DOHH2 (cell line): ENCODE data around the gene ABHD12.

Experiments used
- H3F3A ChIP-seq: fragments of 200-600 bp; sonication (generic), shearing (Covaris generic); 2 replicates; pipeline ENCODE4 v1.6.0; 2016; ENCODE audit warnings: antibody characterized with exemption, mild to moderate bottlenecking; ENCODE audit not compliant: control insufficient read depth, insufficient read depth
- H3K27ac ChIP-seq: fragments of 200-600 bp; sonication (generic); 2 replicates; pipeline ENCODE4 v1.5.1; 2014; ENCODE audit warnings: low read depth, mild to moderate bottlenecking, low read length, moderate library complexity
- H3K27me3 ChIP-seq: fragments of 200-600 bp; sonication (generic); 2 replicates; pipeline ENCODE4 v1.6.1; 2014; ENCODE audit warnings: mild to moderate bottlenecking, low read length, mixed read lengths; ENCODE audit not compliant: control insufficient read depth
- H3K36me3 ChIP-seq: fragments of 200-600 bp; sonication (generic); 2 replicates; pipeline ENCODE4 v1.6.1; 2014; ENCODE audit warnings: mild to moderate bottlenecking, low read length, moderate library complexity, mixed read lengths; ENCODE audit not compliant: control insufficient read depth
- H3K4me1 ChIP-seq: fragments of 200-600 bp; sonication (generic); 2 replicates; pipeline ENCODE4 v1.6.1; 2014; ENCODE audit warnings: mild to moderate bottlenecking, low read length, mixed read lengths; ENCODE audit not compliant: control insufficient read depth
- H3K4me2 ChIP-seq: fragments of 200-600 bp; sonication (generic); 2 replicates; pipeline ENCODE4 v1.6.0; 2014; ENCODE audit warnings: mild to moderate bottlenecking, low read length, moderate library complexity
- H3K4me3 ChIP-seq: fragments of 200-600 bp; sonication (generic); 2 replicates; pipeline ENCODE4 v1.5.1; 2014; ENCODE audit warnings: mild to moderate bottlenecking, low read length, mixed read lengths
- H3K79me2 ChIP-seq: fragments of 200-600 bp; sonication (generic); 2 replicates; pipeline ENCODE4 v1.6.1; 2014; ENCODE audit warnings: mild to moderate bottlenecking, low read length, mixed read lengths; ENCODE audit not compliant: control insufficient read depth
- H3K9me2 ChIP-seq: fragments of 200-600 bp; sonication (generic); replicated peaks from 2 replicates; pipeline ENCODE4 v1.6.1; 2014; ENCODE audit warnings: mild to moderate bottlenecking, low read length, mixed read lengths; ENCODE audit not compliant: control insufficient read depth
- H3K9me3 ChIP-seq: fragments of 200-600 bp; sonication (generic); 2 replicates; pipeline ENCODE4 v1.6.1; 2014; ENCODE audit warnings: antibody characterized with exemption, low read length, mixed read lengths; ENCODE audit not compliant: control insufficient read depth, insufficient read depth
- H4K20me1 ChIP-seq: fragments of 200-600 bp; sonication (generic); 2 replicates; pipeline ENCODE4 v1.6.0; 2014; ENCODE audit warnings: low read depth, mild to moderate bottlenecking, antibody characterized with exemption, low read length, moderate library complexity; ENCODE audit not compliant: control insufficient read depth, insufficient read depth
- EZH2phosphoT487 ChIP-seq: fragments of 200-600 bp; sonication (generic); IDR thresholded peaks from 2 replicates; pipeline ENCODE4 v1.6.1; 2017; ENCODE audit warnings: borderline replicate concordance, mild to moderate bottlenecking, antibody characterized with exemption, low read length, moderate library complexity, mixed read lengths
- TF ChIP-seq, protein P1 (sequence below): fragments of 200-600 bp; sonication (generic); IDR thresholded peaks from one replicate; pipeline ENCODE4 v1.5.1; 2014; ENCODE audit warnings: antibody characterized with exemption, mild to moderate bottlenecking, low read depth, low read length; ENCODE audit not compliant: poor library complexity, severe bottlenecking

The ABHD12 gene

DNA sequence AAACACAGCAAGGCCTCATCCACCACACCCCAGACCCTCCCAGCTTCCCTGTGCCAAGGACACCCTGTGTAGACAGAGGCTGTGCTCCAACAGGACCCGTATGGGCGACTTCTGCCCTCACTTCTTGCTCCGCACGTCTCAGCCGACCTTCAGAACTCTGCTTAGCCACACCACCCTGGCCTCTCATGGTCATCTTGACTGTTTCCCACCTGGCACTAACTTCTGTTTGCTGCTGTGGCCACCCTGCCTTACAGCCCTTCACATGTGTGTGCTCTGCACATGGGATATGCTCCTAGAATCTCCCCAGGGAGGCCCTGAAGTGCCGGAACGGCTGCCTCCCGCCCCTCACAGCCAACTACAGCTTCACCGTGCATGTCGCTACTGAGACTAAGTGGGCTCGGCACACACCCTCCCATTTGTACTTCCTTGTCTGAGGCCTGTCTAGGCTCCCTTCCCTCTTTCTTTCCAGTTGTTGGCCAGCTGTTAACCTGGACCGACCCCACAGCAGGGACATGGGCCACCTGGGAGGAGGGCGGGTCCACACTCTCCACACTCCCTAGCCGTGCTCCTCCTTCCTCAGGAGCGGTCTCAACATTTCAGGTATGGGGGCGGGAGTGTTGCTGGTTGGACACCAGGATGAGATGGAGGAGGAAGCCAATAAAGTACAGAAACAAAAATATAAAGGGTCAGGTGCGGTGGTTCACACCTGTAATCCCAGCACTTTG, 73.1 kb downstream of the ABHD12 start:
- Histone ChIP-seq H3K4me3 (peak overlapping the region; percentile 67), H3K9me2 (no peaks in the 10 kb centered on the region), H3K36me3 (peaks cover 21% of the 10 kb centered on the region), H4K20me1 (no peaks in the 10 kb centered on the region), H3K9me3 (no peaks in the 10 kb centered on the region), H3K4me1 (peaks cover 53% of the 10 kb centered on the region), H3F3A (peaks cover 16% of the 10 kb centered on the region), H3K79me2 (peaks cover 13% of the 10 kb centered on the region), H3K4me2 (peak overlapping the region; percentile 64), H3K27ac (peak overlapping the region; percentile 92), H3K27me3 (no peaks in the 10 kb centered on the region)
- TF ChIP-seq EZH2phosphoT487: no peak
- TF ChIP-seq, protein P1, sequence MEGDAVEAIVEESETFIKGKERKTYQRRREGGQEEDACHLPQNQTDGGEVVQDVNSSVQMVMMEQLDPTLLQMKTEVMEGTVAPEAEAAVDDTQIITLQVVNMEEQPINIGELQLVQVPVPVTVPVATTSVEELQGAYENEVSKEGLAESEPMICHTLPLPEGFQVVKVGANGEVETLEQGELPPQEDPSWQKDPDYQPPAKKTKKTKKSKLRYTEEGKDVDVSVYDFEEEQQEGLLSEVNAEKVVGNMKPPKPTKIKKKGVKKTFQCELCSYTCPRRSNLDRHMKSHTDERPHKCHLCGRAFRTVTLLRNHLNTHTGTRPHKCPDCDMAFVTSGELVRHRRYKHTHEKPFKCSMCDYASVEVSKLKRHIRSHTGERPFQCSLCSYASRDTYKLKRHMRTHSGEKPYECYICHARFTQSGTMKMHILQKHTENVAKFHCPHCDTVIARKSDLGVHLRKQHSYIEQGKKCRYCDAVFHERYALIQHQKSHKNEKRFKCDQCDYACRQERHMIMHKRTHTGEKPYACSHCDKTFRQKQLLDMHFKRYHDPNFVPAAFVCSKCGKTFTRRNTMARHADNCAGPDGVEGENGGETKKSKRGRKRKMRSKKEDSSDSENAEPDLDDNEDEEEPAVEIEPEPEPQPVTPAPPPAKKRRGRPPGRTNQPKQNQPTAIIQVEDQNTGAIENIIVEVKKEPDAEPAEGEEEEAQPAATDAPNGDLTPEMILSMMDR: no peak

DNA sequence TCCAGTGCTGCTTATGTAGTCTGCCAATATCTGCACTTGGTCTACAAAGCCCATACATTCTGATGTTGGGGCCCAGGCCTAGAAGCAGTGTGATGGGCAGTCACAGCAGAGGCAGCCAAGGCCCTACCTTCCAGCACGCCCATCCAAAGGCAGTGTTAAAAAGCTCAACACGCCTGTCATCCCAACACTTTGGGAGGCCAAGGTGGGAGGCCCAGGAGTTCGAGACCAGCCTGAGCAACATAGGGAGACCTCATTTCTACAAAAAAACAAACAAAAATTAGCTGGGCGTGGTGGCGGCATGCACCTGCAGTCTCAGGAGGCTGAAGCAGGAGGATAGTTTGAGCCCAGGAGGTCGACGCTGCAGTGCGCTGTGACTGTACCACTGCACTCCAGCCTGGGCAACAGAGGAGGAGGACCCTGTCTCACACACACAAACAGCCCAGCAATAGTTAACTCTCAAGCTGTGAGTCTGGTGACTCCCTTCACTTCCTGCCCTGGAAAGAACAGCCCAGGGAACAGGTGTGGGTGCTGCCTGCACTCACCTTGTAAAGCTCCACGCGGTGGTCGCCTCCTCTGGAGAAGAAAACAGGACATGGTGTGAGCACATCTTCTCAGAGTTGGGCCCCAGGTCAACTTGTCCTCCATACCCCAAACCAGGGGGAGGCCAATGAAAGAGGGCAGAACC, 74.0 kb downstream of the ABHD12 start:
- Histone ChIP-seq H3F3A (peaks cover 12% of the 10 kb centered on the region), H3K4me2 (no peak overlapping the region), H3K27ac (no peak overlapping the region)

DNA sequence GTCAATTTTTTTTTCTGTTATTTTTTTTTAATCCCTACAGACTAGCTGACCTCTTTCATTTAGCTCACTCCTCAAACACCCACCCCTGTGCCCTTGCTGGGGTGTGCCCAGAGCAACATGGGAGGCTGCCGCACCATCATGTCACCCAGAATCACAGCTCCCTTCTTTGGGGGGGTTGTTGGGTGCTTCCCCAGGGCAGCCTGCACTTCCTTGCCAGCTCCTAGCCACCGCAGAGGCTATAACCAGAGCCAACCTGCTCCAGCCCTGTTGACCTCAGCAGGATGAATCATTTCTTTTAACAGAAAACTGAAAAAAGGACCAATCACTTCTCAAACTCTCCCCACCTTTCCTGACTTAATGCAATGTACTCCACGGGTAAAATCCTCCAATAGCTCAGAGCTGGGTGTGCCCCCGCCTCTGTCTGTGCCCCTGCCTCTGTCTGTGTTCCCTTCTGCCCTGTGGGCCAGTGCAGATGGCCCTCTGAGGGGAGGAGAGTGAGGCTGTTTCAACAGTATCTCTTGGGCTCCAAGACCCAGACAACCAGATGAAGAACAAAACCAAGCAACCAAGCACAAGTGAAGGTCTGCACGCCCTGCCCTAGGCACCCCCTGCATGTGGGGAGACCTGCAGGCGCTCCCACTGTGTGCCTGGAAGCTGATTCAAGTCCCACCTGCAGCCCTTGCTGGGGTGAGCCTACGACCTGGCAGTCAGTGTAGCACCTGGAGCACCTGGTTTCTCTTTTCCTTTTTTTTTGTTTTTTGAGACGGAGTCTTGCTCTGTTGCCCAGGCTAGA, 75.0 kb downstream of the ABHD12 start:
- no peaks in the 10 kb centered on the region for H3K27me3 ChIP-seq
- H3K4me3 ChIP-seq: no peak overlapping the region
- H4K20me1 ChIP-seq: no peaks in the 10 kb centered on the region
- H3K27ac ChIP-seq: no peak overlapping the region
- H3K4me1 ChIP-seq: peaks cover 50% of the 10 kb centered on the region
- H3K79me2 ChIP-seq: peaks cover 13% of the 10 kb centered on the region
- H3K9me2 ChIP-seq: no peaks in the 10 kb centered on the region
- no peaks in the 10 kb centered on the region for H3K9me3 ChIP-seq
- TF ChIP-seq EZH2phosphoT487: no peak
- TF ChIP-seq, protein P1: no peak
- peaks cover 12% of the 10 kb centered on the region for H3F3A ChIP-seq
- no peak overlapping the region for H3K4me2 ChIP-seq
- H3K36me3 ChIP-seq: peaks cover 13% of the 10 kb centered on the region

More for the DNA sequence above, 74.0 kb downstream of the ABHD12 start:
- TF ChIP-seq, protein P1: no peak
- no peak for TF ChIP-seq EZH2phosphoT487
- no peak overlapping the region for H3K4me3 ChIP-seq
- no peaks in the 10 kb centered on the region for H3K9me2 ChIP-seq
- H3K4me1 ChIP-seq: peaks cover 49% of the 10 kb centered on the region
- H4K20me1 ChIP-seq: no peaks in the 10 kb centered on the region
- peaks cover 17% of the 10 kb centered on the region for H3K36me3 ChIP-seq
- peaks cover 13% of the 10 kb centered on the region for H3K79me2 ChIP-seq
- no peaks in the 10 kb centered on the region for H3K9me3 ChIP-seq
- no peaks in the 10 kb centered on the region for H3K27me3 ChIP-seq
